GM19452 (cell line): ENCODE measurements around the gene FLNB.

ENCODE experiments used
- ATAC-seq: cut with Tn5 transposase; IDR thresholded peaks from one replicate; pipeline ENCODE4 v1.9.1; 2021; ENCODE audit not compliant: unreplicated experiment

FLNB gene

DNA sequence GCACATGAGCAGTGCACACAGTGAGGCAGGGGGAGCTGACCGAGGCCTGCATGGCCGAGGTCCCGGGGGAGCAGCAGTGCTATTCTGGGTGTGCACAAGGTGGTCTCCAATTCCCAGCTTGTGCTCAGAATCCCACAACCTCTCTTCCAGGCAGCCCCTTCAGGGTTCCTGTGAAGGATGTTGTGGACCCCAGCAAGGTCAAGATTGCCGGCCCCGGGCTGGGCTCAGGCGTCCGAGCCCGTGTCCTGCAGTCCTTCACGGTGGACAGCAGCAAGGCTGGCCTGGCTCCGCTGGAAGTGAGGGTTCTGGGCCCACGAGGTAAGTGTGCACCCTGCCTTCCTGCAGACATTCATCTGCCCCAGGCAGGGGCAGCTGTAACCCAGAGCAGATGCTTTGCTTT is 122.4 kb downstream of the FLNB start:
- ATAC-seq: no peak

DNA sequence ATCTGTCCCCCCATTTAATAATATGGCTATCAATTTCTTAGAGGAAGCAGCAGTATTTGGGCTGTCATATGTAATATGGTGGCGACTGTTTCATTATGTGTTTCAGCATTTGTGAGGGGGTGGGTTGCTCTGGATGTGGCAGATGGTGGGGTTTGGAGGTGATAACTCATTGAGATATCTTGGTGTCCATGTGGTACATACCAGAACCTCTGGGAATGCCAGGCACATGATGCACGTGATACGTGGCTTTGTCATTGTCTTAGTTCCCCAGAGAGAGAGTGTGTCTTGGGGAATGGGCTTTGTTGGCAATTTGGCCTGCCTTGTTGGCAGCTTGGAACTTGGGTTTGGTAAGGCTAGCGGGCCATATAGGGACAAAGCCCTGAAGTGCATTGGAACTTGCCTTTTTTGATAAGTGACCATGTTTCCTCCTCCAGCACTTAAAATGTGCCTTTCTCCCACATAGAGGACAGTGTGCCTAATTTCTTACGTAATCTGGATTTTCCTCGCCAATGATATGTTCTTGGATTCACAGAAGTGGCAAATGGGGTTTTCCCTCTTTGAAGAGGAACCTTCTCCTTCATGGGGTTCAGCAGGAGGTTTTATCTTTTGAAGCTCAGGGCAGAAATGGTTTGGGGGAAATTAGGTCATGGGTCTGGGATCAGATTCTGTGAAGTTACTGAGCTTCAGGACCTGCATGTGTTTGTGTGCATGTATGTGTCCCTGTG is 123.0 kb downstream of the FLNB start:
- no peak for ATAC-seq

DNA sequence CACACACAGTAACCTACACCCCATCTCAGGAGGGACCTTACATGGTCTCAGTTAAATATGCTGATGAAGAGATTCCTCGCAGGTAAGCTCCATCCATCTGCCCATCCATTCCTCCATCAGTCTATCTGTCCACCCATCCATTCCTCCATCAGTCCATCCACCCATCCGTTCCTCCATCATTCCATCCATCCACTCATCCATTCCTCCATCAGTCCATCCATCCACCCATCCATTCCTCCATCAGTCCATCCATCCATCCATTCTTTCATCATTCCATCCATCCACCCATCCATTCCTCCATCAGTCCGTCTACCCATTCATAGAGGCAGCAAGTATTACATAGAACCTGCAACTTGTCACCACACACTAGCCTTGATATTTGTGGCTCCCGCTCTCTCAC is 124.6 kb downstream of the FLNB start:
- no peak for ATAC-seq

DNA sequence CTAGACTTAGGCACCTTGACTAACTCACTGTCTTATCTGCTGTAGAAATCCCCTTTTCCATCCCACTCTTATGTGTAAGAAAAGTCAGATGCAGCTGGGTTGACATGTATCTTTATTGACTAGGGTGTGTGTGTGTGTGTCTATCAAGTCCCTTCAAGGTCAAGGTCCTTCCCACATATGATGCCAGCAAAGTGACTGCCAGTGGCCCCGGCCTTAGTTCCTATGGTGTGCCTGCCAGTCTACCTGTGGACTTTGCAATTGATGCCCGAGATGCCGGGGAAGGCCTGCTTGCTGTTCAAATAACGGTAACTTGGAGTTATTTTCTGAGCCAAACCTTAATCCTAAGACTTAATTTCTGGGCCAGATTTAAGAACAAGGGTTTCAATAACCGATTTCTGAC is 126.2 kb downstream of the FLNB start:
- no peak for ATAC-seq

DNA sequence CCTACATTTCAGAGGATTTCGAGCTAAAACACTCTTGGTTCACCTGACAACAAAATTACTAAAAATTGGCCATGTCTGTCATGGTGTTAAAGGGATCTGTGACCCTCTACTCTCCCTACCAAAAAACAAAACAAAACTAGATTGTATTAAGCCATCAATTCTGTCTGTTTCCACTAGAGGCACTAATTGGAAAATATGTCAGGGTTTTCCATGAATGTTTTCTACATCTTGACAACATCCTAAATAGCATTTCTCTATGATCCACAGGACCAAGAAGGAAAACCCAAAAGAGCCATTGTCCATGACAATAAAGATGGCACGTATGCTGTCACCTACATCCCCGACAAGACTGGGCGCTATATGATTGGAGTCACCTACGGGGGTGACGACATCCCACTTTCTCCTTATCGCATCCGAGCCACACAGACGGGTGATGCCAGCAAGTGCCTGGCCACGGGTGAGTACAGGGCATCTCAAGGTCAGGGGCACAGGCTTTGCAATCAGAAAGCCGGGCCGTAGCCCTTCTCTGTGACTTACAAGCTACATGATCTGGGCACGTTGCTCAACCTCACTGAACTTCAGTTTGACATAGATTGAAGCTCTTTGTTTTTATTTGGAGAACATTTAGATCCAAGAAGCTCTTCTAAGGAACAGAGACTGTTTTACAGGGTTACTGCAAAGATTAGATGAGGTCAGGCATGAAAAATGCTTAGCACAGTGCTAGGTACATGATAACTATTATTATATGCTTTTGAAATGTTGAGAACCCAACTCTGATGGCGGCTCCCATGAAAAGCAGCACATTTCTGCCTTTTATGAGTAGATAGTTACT is 127.7 kb downstream of the FLNB start:
- ATAC-seq: no peak

DNA sequence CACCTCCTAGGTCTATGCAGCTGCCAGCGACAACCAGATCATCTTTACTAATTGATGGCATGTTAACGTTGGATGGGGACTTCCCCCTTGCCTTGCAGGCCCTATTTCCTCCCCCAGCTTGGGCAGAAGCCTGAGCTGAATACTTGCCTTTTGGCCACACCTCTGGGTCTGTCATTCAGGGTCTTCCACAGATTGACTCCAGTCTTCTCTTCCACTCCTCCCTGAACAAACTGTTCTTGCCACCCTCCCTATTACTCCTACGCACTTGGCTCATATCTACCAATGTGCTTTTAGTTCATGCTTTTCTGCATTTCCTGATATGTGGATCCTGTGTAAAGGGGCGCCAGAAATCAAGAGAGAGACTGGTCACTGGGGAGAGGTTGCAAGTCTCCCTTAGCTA is 129.1 kb downstream of the FLNB start:
- no peak for ATAC-seq

DNA sequence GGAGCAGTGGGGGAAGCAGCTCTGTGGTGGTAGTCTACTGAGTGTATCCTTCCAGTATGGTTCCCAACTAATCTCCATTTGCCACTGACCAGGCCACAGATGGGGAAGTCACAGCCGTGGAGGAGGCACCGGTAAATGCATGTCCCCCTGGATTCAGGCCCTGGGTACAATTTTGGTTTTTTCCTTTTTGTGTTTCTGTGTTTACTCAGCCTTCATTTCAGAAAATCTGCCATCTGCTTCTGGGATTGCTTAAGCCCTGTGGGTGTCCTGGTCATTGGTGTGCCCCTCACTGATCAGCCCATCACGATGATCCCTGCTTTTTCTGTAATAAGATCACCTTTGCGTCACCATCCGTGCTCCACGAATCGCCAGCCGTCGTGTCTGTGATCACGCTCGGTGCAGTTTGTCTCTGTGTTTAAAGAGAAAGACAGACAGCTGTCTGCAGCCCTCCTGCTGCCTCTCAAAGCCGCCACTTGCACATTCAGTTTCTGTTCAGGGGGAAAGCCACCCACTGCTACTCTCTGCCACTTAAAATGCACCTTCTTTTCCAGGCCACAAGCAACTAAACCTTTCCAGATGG is 133.6 kb downstream of the FLNB start:
- no peak for ATAC-seq

DNA sequence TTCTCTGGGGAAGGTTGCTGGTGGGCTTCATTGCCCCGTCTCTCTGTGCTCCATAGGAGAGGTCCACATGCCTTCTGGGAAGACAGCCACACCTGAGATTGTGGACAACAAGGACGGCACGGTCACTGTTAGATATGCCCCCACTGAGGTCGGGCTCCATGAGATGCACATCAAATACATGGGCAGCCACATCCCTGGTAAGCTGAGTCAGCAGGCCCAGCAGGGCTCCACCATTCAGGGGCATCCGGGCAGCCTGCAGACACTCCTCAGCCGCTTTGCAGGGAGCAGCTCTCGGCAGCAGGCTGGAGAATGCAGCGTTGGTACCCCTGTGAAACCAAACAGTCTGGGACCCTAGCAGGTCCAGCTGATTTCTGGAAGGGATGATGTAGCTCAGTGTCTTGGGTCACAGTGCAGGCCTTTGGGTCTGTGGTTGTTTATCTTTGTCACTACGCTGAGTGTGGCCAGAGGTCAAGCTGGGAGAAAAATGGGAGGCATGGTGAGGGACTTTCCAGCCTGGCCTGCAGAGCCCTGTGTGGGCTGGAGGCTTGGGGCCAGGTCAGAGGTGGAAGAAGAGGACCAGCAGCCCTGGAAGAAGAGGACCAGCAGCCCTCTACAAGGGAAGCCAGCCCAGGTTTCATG is 135.3 kb downstream of the FLNB start:
- ATAC-seq: no peak

DNA sequence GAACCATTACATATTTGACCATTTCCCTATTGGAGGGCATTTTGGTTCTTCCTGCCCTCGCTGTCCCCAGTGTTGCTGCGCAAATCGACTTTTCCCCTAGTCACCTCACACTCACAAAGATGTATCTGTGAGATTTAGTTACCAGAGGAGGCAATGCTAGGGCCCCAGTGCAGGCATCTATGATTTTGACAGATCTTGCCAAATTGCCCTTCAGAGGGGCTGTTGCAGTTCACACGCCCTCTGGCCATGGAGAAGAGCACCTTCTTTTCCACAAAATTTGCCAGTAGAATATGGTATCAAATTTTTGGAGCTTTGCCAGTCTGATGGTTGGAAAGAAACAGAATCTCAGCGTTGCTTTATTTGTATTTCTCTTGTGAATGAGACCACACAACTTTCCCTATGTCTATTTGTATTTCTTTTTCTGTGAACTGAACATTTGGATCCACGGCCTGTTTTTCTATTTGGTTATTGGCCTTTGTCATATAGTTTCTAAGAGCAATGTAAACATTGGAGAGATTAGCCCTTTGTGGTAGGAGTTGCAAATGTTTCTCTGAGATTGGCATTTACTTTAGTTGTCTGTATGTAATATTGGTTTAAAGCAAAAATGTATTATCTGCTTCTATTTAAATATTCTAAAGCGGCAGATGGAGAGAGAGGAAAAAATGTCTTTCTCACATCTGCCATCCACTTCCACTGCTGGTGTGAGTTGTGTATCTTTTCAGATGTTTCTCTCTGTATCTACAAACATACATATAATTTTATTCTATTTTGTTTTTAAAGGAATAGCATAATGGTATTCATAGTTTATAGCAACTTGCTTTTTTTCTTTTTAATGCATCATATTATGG is 136.5 kb downstream of the FLNB start:
- ATAC-seq: no peak

DNA sequence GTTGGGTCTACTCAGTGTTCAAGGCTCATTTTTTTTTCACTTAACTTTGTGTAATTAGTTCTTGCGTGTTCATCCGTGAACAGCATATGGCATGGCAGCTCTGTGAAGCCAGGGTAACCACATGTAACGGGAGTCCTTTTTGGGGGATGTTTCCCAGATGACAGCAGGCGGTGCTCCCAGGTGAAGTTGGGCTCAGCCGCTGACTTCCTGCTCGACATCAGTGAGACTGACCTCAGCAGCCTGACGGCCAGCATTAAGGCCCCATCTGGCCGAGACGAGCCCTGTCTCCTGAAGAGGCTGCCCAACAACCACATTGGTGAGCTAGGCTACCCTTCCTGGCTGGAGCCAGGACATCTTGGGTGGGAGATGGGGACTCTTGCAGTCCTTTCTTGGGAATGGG is 139.8 kb downstream of the FLNB start:
- no peak for ATAC-seq

DNA sequence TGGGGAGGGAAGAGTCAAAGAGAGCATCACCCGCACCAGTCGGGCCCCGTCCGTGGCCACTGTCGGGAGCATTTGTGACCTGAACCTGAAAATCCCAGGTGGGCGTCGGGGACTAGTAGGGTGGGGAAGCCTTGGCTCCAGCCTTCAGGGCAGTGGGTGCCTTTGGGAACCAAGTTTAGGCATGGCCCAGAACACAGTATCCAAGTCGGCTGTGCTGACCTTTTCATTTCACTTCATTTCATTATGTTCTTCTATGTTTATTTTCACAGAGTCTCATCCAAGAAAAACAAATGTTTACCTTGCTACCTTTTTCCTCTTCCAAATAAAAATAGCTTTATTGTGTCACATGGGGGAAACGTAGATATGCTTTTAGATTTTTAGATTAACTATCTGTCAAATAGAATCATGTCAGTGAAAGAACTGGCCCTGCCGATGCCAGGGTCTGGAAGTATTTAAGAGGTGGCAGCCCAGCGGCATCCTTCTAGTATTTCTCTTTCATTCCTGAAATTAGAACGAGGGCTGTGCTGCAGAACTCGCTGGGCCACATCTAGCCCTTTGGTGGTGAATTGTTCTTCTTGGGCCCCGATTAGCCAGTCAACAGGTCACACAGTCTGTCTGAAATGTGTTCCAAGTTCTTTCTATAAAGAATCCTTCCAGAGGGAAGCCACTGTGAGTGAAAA is 142.0 kb downstream of the FLNB start:
- no peak for ATAC-seq

DNA sequence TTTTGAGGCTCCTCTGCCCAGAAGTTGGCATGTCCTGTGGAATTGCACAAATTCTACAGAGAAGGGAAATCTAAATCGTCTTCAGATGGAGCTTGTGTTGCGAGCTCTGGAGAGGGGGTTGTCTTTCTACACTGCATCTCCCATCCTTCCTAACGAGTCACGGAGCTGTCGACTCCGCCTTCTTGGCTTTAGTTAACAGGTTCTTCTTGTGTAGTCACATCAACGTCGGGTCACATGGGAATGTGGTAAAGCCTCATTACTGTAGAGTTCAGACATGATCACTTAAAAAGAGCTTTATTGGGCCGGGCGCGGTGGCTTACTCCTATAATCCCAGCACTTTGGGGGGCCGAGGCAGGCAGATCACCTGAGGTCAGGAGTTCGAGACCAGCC is 142.6 kb downstream of the FLNB start:
- ATAC-seq: no peak

DNA sequence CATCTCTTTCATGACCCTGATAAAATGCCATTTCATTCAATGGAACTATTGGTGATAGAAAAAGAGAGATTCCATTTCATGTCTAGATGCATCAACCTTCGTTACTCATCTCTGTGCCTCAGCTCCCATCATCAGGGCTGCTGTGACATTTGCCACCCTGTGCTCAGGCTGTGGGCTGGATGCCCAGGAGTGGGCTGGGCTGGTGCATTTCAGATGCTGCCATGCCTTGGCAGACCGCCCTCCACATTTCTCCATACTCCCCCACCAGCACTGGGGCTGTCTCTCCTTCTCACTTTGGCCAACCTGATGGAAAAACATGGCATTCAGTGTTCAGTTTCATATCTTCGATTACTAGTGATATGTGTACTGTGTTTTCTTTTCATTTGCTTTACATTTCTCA is 143.4 kb downstream of the FLNB start:
- ATAC-seq: no peak

DNA sequence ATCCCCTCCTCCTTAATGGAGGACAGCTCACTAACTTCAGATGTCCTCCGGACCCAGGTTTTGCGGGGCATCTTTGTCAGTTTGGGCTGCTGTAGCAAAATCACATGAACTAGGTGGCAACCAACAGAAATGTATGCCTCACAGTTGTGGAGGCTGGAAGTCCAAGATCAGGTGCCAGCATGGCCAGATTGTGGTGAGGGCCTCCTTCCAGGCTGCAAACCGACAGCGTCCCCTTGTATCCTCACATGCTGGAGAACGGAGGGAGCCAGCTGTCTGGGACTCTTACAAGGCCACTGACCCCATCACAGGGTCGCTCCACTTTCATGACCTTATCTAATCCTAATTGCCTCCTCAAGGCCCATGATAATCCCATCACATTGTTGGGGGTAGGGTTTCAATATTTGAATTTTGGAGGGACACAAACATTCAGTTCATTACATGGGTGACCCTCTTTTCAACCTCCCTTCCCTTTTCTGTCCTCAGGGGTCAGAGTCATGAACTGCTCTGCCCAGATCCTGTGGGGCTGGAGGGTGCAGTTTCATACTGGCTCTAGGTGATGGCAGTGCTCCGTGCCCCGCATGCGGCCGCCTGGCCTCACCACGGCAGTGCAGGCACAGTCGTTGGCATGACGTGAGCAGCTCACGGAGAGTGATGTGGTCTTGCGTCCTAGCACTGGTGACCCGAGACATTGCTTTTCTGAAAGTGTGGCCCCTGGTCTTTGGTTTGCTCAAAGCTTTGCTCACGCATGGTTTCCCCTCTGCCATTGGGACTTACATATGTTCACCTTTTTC is 144.2 kb downstream of the FLNB start:
- ATAC-seq: no peak

DNA sequence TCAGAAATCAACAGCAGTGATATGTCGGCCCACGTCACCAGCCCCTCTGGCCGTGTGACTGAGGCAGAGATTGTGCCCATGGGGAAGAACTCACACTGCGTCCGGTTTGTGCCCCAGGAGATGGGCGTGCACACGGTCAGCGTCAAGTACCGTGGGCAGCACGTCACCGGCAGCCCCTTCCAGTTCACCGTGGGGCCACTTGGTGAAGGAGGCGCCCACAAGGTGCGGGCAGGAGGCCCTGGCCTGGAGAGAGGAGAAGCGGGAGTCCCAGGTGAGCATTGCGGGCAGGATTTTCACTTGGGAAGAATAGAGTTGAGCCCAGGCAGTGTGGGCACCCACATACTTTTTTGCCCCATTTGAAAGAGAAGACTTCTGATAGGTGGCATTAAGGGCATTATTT is 145.1 kb downstream of the FLNB start:
- no peak for ATAC-seq

DNA sequence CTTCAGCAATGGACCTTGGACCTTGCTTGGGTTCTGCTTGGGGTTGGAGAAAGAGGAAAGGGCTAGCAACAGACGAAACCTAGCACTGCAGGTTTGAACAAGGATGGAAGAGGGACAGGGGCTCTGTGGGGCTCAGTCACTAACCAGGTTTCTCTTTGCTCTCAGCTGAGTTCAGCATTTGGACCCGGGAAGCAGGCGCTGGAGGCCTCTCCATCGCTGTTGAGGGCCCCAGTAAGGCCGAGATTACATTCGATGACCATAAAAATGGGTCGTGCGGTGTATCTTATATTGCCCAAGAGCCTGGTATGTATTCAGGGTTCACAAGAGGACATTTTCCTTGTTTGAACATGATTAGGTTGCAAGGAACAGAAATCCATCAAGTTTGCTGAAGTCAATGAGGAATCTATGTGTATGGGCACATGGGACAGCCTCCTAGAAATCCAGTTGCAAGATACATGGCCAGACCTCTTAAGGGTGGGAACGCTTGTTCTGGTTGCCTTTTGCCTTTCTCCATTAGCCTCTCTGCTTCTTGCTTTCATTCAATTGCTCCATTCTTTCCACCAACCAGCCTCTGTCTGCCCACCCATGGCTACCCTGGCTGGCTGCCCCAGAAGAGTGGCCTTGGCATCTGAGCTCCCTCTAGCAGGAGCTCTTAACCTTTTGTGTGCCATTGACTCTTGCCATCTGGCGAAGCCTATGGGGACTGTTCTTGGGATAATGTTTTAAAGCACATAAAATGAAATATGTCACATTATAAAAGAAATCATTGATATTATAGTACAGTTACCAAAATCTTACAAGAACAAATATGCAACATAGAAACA is 146.6 kb downstream of the FLNB start:
- no peak for ATAC-seq

DNA sequence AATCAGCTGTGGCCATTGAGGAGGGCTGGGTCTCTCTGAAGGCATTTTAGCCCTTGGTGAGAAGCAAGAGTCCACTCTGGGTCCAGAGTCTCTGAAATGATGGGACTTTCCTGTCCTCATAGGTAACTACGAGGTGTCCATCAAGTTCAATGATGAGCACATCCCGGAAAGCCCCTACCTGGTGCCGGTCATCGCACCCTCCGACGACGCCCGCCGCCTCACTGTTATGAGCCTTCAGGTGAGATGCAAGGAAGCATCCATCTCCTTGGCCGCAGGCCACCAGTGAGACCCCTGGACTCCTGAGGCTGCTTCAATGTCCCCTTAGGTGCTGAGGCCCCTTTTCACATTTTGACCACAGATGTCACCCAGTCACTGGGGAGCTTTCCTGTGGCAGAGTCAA is 147.6 kb downstream of the FLNB start:
- ATAC-seq: no peak

DNA sequence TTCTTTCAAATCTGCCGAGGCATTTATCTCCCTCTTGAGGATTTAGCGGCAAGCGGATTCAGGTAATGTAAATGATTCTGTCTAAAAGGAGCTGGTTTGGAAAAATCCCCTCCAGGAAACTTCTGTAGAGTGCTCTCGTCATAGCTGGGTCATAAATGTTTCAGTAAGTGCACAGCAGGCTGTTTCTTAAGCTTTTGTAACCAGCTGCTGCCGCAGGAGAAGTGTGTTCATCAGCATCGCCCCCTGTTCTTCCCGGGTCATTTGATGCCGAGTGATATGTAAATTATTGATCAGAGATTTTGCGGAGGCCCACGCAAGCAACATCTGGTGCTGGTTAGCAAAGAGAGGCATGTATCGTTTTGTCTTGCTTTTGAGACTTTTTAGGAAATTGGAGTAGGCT is 149.5 kb downstream of the FLNB start:
- ATAC-seq: no peak
